ENCODE data around the gene TBC1D2B. TPM values are rescaled to one million over a fixed set of nuclear protein-coding genes. Genes with fewer than 3 reads are reported as not detected.

Gene TBC1D2B
- total RNA-seq, 1 donor from 2014 or later, result 13.7 TPM

DNA sequence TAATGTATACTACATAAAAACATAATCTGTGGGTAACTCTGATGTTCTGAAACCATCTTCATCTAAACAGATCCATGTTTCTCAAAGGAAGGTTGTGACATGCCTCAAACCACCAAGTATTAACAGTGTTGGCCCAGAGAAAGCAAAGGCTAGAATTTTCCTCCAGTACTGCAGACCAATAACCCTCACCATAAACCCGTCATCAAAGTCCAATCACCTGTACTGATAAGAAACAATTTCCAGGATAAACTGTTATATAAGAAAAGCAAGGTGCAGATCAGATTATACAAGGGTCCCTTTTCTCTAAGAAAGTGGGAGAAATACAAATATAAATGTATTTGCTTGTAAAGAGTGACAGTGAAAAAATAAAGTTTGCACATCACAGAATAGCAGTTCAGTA is 32.3 kb downstream of the TBC1D2B start:
- DNase-seq (ENCODE audit: low read depth) (no peak), FAIRE-seq (no peak)
- TF ChIP-seq, protein P1, sequence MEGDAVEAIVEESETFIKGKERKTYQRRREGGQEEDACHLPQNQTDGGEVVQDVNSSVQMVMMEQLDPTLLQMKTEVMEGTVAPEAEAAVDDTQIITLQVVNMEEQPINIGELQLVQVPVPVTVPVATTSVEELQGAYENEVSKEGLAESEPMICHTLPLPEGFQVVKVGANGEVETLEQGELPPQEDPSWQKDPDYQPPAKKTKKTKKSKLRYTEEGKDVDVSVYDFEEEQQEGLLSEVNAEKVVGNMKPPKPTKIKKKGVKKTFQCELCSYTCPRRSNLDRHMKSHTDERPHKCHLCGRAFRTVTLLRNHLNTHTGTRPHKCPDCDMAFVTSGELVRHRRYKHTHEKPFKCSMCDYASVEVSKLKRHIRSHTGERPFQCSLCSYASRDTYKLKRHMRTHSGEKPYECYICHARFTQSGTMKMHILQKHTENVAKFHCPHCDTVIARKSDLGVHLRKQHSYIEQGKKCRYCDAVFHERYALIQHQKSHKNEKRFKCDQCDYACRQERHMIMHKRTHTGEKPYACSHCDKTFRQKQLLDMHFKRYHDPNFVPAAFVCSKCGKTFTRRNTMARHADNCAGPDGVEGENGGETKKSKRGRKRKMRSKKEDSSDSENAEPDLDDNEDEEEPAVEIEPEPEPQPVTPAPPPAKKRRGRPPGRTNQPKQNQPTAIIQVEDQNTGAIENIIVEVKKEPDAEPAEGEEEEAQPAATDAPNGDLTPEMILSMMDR (IDR thresholded peaks at IDR 0.05; ENCODE audit: insufficient read depth, low read length, severe bottlenecking), result no peak
- H3K36me3 ChIP-seq (ENCODE audit: control insufficient read depth, insufficient read depth, low read length), result peaks cover 4% of the 10 kb centered on the region
- H3K4me3 ChIP-seq (ENCODE audit: low read depth, low read length), result no peak overlapping the region
- H3K27me3 ChIP-seq (ENCODE audit: control insufficient read depth, insufficient read depth, low read length), result no peaks in the 10 kb centered on the region

DNA sequence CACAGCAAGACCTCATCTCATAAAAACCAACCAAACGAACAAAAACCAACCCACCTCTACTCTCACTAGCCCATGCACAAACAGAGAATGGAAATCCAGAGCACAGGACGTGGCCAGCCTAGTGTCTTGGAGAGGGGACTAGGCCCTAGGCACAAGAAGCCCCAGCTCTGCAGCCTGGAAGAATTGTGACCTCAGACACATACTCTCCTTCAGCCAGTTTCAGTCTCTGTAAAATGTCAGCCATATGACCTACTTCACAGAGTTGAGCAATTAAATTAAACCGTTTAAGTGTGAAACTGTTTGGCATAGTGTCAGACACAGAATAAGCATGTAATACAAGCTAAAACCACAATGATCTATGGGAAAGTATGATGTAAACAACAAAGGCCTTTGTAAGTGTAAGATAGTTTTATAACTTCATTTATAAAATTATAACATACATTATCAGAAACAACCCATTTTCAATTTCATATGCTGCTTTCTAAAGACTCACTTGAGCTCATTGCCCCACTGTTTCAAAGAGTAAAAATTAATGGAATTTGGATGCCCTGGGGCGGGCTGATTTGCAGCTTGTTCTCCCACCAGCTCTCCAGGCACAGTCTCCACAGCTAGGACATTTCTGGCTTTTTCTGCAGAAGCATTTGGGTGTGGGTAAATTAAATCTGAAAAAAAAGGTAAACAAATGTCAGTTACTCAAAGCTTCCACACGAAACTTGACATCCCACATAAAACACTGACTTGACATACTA is 32.9 kb downstream of the TBC1D2B start:
- DNase-seq (ENCODE audit: low read depth) (no peak), FAIRE-seq (no peak)
- Histone ChIP-seq H3K27me3 (ENCODE audit: control insufficient read depth, insufficient read depth, low read length) (no peaks in the 10 kb centered on the region), H3K4me3 (ENCODE audit: low read depth, low read length) (no peak overlapping the region), H3K36me3 (ENCODE audit: control insufficient read depth, insufficient read depth, low read length) (peaks cover 6% of the 10 kb centered on the region)
- TF ChIP-seq, protein P1 (IDR thresholded peaks at IDR 0.05; ENCODE audit: insufficient read depth, low read length, severe bottlenecking), result no peak

DNA sequence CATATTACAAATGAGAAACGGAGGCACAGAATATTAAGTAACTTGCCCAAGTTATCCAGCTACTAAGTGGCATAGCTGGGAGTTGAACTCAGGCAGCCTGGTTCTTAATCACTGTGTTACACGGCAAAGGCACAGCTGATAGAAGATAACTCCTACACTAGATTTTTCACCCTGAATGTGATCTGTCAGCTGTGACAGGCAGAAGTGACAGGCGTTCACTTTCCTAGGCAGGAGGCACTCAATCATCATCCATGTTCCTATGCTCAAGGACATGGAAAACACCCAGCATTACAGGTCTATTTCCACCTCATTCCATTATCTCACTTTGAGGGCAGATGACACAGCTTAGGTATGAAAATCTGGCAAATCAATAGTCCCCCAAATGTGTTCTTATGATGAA is 35.6 kb downstream of the TBC1D2B start:
- peak; percentile 7 for FAIRE-seq
- peaks cover 6% of the 10 kb centered on the region for H3K36me3 ChIP-seq (ENCODE audit: control insufficient read depth, insufficient read depth, low read length)
- TF ChIP-seq, protein P1 (IDR thresholded peaks at IDR 0.05; ENCODE audit: insufficient read depth, low read length, severe bottlenecking), result no peak

DNA sequence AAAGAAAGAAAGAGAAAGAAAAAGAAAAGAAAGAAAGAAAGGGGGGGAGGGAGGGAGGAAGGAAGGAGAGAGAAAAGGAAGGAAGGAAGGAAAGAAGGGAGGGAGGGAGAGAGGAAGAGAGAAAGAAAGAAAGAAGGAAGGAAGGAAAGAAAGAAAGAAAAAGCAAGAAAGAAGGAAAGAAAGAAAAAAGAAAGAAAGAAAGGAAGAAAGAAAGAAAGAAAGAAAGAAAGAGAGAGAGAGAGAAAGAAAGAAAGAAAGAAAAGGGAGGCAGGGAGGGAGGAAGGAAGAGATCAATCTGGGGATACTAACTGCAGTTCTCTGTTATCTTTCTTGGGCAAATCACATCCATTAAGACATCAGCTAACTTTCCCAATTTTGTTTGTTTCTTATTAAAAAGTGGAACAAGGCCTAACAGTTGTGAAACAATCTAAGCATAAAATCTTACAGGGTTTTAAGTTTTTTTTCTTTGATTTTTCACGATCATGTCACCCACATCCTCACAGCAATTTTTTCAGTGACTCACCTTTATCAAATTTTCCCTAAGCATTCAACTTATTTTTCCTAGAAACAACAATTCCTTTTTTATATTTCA is 36.8 kb downstream of the TBC1D2B start:
- Histone ChIP-seq H3K36me3 (ENCODE audit: control insufficient read depth, insufficient read depth, low read length) (peaks cover 6% of the 10 kb centered on the region), H3K27me3 (ENCODE audit: control insufficient read depth, insufficient read depth, low read length) (no peaks in the 10 kb centered on the region), H3K4me3 (ENCODE audit: low read depth, low read length) (no peak overlapping the region)
- no peak for FAIRE-seq
- DNase-seq (ENCODE audit: low read depth), result no peak
- TF ChIP-seq, protein P1 (IDR thresholded peaks at IDR 0.05; ENCODE audit: insufficient read depth, low read length, severe bottlenecking), result no peak

More for the DNA sequence above, 35.6 kb downstream of the TBC1D2B start:
- no peaks in the 10 kb centered on the region for H3K27me3 ChIP-seq (ENCODE audit: control insufficient read depth, insufficient read depth, low read length)
- H3K4me3 ChIP-seq (ENCODE audit: low read depth, low read length), result no peak overlapping the region
- DNase-seq (ENCODE audit: low read depth), result no peak

DNA sequence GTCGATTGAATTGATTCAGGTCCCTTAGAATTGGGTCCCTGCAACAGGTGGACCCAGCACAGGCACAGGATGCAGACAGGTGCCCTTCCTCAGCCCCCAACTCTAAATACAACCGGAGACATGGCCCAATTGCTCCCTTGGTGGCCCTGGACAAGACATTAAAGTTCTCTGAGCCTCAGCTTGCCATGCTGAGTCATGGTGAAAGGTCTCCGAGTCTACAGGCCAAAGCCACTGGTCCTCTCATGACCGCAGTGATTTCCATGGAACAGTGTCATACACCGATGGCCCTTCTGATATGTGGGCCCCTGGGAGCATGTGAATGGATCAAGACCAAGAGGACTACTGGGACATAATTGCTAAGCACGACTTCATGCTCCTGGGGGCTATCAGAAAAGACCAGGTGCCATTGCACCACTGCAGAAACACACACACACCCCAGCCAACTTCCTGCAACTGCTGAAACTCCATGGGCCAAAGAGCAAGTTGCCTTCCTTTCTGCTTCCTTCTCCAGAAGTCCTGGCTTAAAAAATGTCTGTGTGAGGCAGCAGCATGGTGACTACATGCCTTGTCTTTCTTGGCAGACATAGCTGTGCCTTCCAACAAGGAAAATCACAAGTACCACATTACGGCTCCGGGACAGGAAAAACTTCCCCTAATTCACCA is 38.8 kb downstream of the TBC1D2B start:
- FAIRE-seq, result no peak
- TF ChIP-seq, protein P1 (IDR thresholded peaks at IDR 0.05; ENCODE audit: insufficient read depth, low read length, severe bottlenecking), result no peak
- Histone ChIP-seq H3K27me3 (ENCODE audit: control insufficient read depth, insufficient read depth, low read length) (no peaks in the 10 kb centered on the region), H3K36me3 (ENCODE audit: control insufficient read depth, insufficient read depth, low read length) (peaks cover 3% of the 10 kb centered on the region), H3K4me3 (ENCODE audit: low read depth, low read length) (no peak overlapping the region)
- no peak for DNase-seq (ENCODE audit: low read depth)

All from bronchial epithelial cell (primary cell).